Subcutaneous abdominal adipose tissue (tissue), 5 donors: Measurements from ENCODE around the gene BAZ1A.

ENCODE experiments used
- H3K27ac ChIP-seq: one replicate; pipeline ENCODE4 v1.7.0; 2013; ENCODE audit warnings: low read depth, mild to moderate bottlenecking, inconsistent platforms, low read length, moderate library complexity
- H3K27me3 ChIP-seq, 5 donors: one replicate each; pipeline ENCODE4 v1.7.0; 2013; ENCODE audit warnings: low read length in 5 of 5, inconsistent platforms in 1 of 5; ENCODE audit not compliant: control insufficient read depth in 5 of 5, insufficient read depth in 4 of 5
- H3K36me3 ChIP-seq, 5 donors: one replicate each; pipeline ENCODE4 v1.7.0; 2013; ENCODE audit warnings: low read length in 5 of 5; ENCODE audit not compliant: control insufficient read depth in 5 of 5, insufficient read depth in 5 of 5
- H3K4me1 ChIP-seq, 5 donors: one replicate each; pipeline ENCODE4 v1.7.0; 2013; ENCODE audit warnings: low read length in 5 of 5, mild to moderate bottlenecking in 3 of 5, moderate library complexity in 1 of 5; ENCODE audit not compliant: control insufficient read depth in 5 of 5, insufficient read depth in 5 of 5
- H3K4me3 ChIP-seq, 5 donors: one replicate each; pipeline ENCODE4 v1.7.0; 2013; ENCODE audit warnings: low read length in 5 of 5, low read depth in 1 of 5
- H3K9ac ChIP-seq, 5 donors: one replicate each; pipeline ENCODE4 v1.7.0; 2013; ENCODE audit warnings: low read length in 5 of 5, mild to moderate bottlenecking in 4 of 5, moderate library complexity in 3 of 5
- H3K9me3 ChIP-seq, 5 donors: one replicate each; pipeline ENCODE4 v1.7.0; 2013; ENCODE audit warnings: low read length in 5 of 5; ENCODE audit not compliant: control insufficient read depth in 5 of 5
- donor health status: healthy.
- donor health status: healthy.
- donor health status: healthy.
- donor health status: healthy.
- donor health status: healthy.

BAZ1A gene, protein sequence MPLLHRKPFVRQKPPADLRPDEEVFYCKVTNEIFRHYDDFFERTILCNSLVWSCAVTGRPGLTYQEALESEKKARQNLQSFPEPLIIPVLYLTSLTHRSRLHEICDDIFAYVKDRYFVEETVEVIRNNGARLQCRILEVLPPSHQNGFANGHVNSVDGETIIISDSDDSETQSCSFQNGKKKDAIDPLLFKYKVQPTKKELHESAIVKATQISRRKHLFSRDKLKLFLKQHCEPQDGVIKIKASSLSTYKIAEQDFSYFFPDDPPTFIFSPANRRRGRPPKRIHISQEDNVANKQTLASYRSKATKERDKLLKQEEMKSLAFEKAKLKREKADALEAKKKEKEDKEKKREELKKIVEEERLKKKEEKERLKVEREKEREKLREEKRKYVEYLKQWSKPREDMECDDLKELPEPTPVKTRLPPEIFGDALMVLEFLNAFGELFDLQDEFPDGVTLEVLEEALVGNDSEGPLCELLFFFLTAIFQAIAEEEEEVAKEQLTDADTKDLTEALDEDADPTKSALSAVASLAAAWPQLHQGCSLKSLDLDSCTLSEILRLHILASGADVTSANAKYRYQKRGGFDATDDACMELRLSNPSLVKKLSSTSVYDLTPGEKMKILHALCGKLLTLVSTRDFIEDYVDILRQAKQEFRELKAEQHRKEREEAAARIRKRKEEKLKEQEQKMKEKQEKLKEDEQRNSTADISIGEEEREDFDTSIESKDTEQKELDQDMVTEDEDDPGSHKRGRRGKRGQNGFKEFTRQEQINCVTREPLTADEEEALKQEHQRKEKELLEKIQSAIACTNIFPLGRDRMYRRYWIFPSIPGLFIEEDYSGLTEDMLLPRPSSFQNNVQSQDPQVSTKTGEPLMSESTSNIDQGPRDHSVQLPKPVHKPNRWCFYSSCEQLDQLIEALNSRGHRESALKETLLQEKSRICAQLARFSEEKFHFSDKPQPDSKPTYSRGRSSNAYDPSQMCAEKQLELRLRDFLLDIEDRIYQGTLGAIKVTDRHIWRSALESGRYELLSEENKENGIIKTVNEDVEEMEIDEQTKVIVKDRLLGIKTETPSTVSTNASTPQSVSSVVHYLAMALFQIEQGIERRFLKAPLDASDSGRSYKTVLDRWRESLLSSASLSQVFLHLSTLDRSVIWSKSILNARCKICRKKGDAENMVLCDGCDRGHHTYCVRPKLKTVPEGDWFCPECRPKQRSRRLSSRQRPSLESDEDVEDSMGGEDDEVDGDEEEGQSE (N-terminal part only)

DNA sequence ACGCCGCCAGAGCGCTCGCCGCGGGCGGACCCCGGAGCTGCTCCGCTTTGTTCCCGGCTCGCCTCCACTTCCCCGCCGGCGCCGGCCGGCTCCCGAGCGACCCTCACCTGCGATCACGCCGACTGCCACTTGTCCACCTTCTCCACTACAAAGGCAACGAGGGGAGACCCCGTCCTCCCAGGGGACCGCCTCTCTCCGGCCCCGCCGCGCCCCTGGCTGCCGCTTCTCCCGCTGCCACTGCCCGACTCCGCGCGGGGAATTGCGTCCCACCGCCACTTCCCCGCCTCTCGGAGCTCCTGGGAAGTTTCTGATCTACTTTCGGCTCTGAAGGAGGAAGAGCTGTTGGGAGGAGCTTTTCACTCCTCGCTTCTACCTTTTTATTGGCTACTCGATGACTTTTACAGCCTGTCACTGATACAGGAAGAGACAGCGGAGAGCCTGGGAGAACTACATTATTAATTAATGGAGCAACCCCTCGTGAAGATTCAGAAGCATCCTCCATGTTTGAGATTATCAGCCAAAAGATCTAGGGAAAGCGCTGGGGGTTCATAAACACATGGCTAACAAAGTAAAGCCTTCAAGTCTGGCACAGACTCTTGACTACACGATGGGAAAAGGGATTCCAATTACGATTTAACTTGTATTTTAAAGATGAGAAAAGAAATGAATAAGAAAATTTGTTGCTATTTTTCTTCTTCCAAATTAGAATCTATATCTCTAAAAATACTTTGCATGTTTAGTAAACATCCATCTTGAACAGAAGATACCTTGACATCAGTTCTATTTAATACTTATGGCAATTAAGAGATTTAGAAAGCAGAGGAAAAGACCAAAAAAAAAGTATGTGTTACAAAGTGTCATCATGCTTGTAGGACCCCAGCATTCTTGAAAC is at the start of gene BAZ1A:
BAZ1A (minus strand) TSS at position 330 of the 892 bp plus-strand sequence. CDS start 756 bp downstream, outside the sequence.
- peak within 1 kb of the TSS; percentile 82 to 89 (median 84) for H3K4me3 ChIP-seq
- H3K27ac ChIP-seq, result peak within 1 kb of the TSS; percentile 100
- H3K36me3 ChIP-seq, result peaks cover 0 to 5% (median 0%) of the 10 kb centered on the region in 5 donors
- no peaks in the 10 kb centered on the region for H3K9me3 ChIP-seq
- no peaks in the 10 kb centered on the region for H3K27me3 ChIP-seq
- peaks cover 0 to 18% (median 14%) of the 10 kb centered on the region in 5 donors for H3K4me1 ChIP-seq
- H3K9ac ChIP-seq, result peak within 1 kb of the TSS; percentile 79 to 100 (median 97)

DNA sequence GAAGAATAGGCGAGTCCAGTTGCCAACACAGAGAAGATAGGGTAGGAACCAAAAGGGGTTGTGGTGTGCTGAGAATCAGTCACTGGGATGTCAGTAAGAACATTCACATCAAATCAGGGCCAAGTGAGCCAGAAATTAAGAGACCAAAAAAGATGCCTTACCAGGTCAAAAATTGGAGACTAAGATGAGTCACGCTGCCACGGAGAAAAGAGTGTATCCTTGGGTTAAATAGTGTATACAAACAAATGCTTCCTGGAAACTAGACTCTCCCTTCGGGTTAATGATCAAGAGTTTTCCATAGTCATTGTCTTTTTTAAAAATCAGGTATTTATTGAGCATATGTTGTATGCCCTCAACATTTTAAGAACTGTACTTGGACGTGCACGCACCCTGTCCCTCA is 45.2 kb upstream of the BAZ1A start:
- H3K9ac ChIP-seq, result no peak overlapping the region
- H3K27ac ChIP-seq, result no peak overlapping the region
- no peaks in the 10 kb centered on the region for H3K27me3 ChIP-seq
- no peaks in the 10 kb centered on the region for H3K9me3 ChIP-seq
- H3K4me1 ChIP-seq, result no peaks in the 10 kb centered on the region
- H3K4me3 ChIP-seq, result no peak overlapping the region
- H3K36me3 ChIP-seq, result no peaks in the 10 kb centered on the region

DNA sequence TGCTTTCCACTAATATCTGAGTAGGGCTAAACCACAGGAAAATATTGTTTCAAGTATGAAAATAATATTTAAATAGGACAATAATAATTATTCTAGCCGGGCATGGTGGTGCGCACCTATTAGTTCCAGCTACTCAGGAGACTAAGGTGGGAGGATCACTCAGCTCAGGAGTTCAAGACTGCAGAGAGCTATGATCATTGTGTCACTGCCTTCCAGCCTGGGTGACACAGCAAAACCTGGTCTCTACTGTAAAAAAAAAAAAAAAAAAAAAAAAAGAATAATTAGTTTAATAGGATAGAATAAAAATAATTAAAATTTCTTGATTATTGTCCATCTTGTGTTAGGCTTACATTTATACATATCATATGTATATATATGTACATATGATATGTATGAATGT is 38.5 kb upstream of the BAZ1A start:
- Histone ChIP-seq H3K4me1 (no peaks in the 10 kb centered on the region), H3K9me3 (no peaks in the 10 kb centered on the region), H3K4me3 (no peak overlapping the region), H3K27ac (no peak overlapping the region), H3K9ac (no peak overlapping the region), H3K36me3 (no peaks in the 10 kb centered on the region), H3K27me3 (no peaks in the 10 kb centered on the region)

DNA sequence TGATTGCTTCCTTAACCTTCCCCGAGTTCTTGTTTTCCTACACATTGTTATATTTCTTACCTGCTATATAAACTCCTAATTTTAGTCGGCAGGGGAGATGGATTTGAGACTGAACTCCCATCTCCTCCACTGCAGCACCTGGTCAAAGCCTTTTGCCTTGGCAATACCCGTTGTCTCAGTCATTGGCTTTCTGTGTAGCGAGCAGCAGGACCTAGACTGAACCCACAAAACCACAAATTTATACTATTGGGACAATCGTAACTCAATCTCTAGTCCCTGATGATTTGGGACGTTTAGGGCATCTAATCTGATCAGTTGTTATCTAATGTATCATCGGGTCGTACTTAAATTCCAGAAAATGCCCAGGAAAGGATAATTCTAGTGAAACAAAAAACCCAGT is 37.8 kb upstream of the BAZ1A start:
- no peaks in the 10 kb centered on the region for H3K9me3 ChIP-seq
- no peaks in the 10 kb centered on the region for H3K4me1 ChIP-seq

DNA sequence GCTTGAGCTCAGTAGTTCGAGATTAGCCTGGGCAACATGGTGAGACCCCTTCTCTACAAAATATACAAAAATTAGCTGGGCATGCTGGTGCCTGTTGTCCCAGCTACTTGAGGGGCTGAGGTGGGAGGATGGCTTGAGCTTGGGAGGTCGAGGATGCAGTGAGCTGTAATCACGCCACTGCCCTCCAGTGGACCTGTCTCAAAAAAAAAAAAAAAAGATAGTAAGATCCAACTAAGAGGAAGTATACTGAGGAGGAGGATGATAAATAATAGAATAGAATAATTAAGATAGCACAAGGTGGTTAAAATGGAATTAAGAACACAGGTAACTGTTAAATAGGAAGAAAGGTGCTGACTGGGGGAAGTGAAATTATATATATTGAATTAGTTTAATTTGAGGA is 37.0 kb upstream of the BAZ1A start:
- Histone ChIP-seq H3K4me3 (no peak overlapping the region), H3K9ac (no peak overlapping the region), H3K9me3 (no peaks in the 10 kb centered on the region), H3K36me3 (no peaks in the 10 kb centered on the region), H3K27me3 (no peaks in the 10 kb centered on the region), H3K4me1 (no peaks in the 10 kb centered on the region), H3K27ac (no peak overlapping the region)

More for the DNA sequence above, 37.8 kb upstream of the BAZ1A start:
- Histone ChIP-seq H3K27me3 (no peaks in the 10 kb centered on the region), H3K27ac (no peak overlapping the region), H3K4me3 (no peak overlapping the region), H3K36me3 (no peaks in the 10 kb centered on the region), H3K9ac (no peak overlapping the region)

DNA sequence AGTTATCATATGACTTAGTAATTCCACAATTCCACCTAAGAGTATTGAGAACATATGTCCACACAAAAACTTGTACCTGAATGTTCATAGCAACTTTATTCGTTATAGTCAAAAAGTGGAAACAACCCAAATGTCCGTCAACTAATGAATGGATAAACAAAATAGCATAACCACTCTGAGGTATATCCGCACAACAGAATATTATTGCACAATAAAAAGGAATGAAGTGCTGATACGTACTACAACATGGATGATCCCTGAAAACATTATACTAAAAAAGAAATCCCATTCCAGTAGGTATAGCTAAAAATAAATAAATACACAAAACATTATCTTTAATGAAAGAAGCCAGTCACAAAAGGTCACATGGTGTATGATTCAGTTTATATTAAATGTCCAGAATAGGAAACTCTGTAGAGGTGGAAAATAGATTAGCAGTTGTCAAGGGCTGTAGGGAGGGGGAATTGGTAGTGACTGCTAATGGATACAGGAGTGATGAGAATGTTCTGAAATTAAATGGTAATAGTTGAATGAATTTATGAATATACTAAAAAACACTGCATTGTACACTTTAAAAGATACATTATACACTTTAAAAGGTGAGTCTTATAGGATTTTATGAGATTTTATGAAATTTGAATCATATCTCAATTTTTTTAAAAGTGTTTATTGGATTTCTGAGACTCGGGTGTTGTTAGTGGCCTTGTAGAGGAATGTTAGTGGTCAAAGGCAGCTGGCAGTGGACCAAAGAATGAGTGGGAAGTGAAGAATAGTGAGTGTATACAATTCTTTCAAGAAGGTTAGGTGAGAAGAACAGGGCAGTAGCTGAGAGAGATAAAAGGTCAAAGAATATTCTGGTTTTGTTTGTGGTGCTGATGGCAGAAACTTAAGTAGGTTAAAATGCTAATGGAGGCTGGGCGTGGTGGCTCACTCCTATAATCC is 36.3 kb upstream of the BAZ1A start:
- Histone ChIP-seq H3K4me1 (no peaks in the 10 kb centered on the region), H3K4me3 (no peak overlapping the region), H3K36me3 (no peaks in the 10 kb centered on the region), H3K27ac (no peak overlapping the region), H3K27me3 (no peaks in the 10 kb centered on the region), H3K9ac (no peak overlapping the region), H3K9me3 (no peaks in the 10 kb centered on the region)

DNA sequence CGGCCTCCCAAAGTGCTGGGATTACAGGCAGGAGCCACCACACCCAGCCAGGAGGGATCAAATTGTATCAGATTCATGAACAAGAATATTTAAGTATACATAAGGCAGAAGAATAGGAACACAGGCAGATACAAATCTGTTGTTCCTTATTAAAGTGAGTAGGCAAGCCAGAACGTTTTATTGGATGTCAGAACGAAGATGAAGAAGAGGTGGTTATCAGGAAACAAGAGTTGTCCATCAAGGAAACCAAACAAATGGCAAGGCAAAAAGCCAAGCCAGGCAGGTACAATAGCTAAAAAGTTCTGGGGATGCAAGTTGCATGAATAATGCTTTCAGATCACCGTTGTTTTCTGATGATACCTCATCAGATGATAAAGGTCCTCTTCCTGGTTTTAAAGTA is 31.1 kb upstream of the BAZ1A start:
- H3K9me3 ChIP-seq, result no peaks in the 10 kb centered on the region
- H3K4me1 ChIP-seq, result no peaks in the 10 kb centered on the region
- no peaks in the 10 kb centered on the region for H3K36me3 ChIP-seq
- no peak overlapping the region for H3K27ac ChIP-seq
- no peaks in the 10 kb centered on the region for H3K27me3 ChIP-seq
- H3K9ac ChIP-seq, result no peak overlapping the region
- no peak overlapping the region for H3K4me3 ChIP-seq

DNA sequence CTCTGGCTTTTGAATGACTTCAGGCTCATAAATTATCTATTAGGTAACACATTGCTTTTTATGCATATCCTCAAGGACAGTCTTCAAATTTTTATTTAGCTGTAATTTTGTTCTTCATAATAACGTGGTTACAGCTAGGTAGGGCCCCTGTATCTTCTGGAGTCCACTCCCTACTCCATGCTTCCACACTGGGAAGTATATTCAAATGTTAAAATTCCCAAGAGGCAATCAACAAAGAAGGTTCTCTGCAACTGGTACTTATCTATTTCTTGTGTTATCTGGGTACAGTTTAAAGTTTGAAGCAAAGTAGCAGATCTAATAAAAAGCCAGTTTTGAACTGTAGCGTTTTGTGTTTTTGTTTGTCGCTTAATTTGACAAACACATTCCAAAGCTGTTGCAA is 20.1 kb upstream of the BAZ1A start:
- H3K4me3 ChIP-seq, result no peak overlapping the region
- no peaks in the 10 kb centered on the region for H3K36me3 ChIP-seq
- no peak overlapping the region for H3K27ac ChIP-seq
- H3K9me3 ChIP-seq, result no peaks in the 10 kb centered on the region
- no peaks in the 10 kb centered on the region for H3K27me3 ChIP-seq
- H3K4me1 ChIP-seq, result no peaks in the 10 kb centered on the region
- H3K9ac ChIP-seq, result no peak overlapping the region
